Motor neuron (in vitro differentiated cells): ENCODE data around the gene ZNF599. TPM values are rescaled to one million over a fixed set of nuclear protein-coding genes. Genes with fewer than 3 reads are reported as not detected.

Experiments used
- total RNA-seq, 8 experiments: library from RNA; unstranded; fragments of 300-600 nt; gene quantifications; 2 replicates each; pipeline versions ENCODE4 v1.2.3 to v1.2.4, GENCODE V29; 2022

The ZNF599 gene
- total RNA-seq, 8 experiments from 2014 or later = 7.8 to 15.8 (median 9.7) TPM

Other genes starting within 250 kb of the ZNF599 start
- 1 to 10 TPM in 3 of 8 experiments, under 1 TPM in 4, not detected in 1; 0.05 to 2.3 (median 0.47) TPM for gene SCGB2B2, start 96.1 kb downstream of the ZNF599 start, total RNA-seq
- gene ZNF302, start 95.5 kb downstream of the ZNF599 start, total RNA-seq = 10 to 100 TPM; 32.0 to 51.6 (median 43.6) TPM
- 10 to 100 TPM in 7 of 8 experiments, 1 to 10 TPM in 1; 9.1 to 19.2 (median 14.3) TPM for gene ZNF181, start 39.0 kb downstream of the ZNF599 start, total RNA-seq
- gene ZNF30, start 153.7 kb upstream of the ZNF599 start, total RNA-seq = 1 to 10 TPM; 4.3 to 8.3 (median 6.9) TPM
- gene ZNF792, start 191.0 kb upstream of the ZNF599 start, total RNA-seq = 1 to 10 TPM; 2.4 to 5.2 (median 4.2) TPM
- 10 to 100 TPM in 7 of 8 experiments, 1 to 10 TPM in 1; 2.7 to 93.1 (median 44.5) TPM for gene GRAMD1A, start 227.1 kb upstream of the ZNF599 start, total RNA-seq